ENCODE results near the gene PVALEF.

- TF ChIP-seq POLR2A (IDR thresholded peaks at IDR 0.05), result no peak
- TF ChIP-seq, protein P1, sequence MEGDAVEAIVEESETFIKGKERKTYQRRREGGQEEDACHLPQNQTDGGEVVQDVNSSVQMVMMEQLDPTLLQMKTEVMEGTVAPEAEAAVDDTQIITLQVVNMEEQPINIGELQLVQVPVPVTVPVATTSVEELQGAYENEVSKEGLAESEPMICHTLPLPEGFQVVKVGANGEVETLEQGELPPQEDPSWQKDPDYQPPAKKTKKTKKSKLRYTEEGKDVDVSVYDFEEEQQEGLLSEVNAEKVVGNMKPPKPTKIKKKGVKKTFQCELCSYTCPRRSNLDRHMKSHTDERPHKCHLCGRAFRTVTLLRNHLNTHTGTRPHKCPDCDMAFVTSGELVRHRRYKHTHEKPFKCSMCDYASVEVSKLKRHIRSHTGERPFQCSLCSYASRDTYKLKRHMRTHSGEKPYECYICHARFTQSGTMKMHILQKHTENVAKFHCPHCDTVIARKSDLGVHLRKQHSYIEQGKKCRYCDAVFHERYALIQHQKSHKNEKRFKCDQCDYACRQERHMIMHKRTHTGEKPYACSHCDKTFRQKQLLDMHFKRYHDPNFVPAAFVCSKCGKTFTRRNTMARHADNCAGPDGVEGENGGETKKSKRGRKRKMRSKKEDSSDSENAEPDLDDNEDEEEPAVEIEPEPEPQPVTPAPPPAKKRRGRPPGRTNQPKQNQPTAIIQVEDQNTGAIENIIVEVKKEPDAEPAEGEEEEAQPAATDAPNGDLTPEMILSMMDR (IDR thresholded peaks at IDR 0.05), result no peak
These were observed 63.1 kb downstream of the PVALEF start for GRCh38 chr17:81228420-81228819.
